HepG2 (cell line): ENCODE measurements around the gene LYSMD2. TPM values are rescaled to one million over a fixed set of nuclear protein-coding genes. Genes with fewer than 3 reads are reported as not detected.

ENCODE experiments used
- AKAP8 ChIP-seq: sonication (generic); formaldehyde crosslinking; IDR thresholded peaks from 2 replicates; pipeline ENCODE4 v1.5.1; 2020; ENCODE audit warnings: mild to moderate bottlenecking, missing genetic modification reagents
- ASH2L ChIP-seq: fragments of 300-600, 200-600 bp; sonication (generic); IDR thresholded peaks from 2 replicates; pipeline ENCODE4 v1.7.0; 2017; ENCODE audit warnings: low read depth, mild to moderate bottlenecking, moderate library complexity, mixed read lengths, low read length; ENCODE audit not compliant: insufficient read length
- CHD2 ChIP-seq: IDR thresholded peaks from 2 replicates; pipeline ENCODE4 v1.6.1; 2011; ENCODE audit warnings: low read depth, low read length, improper control_type of control experiment
- DNMT3B ChIP-seq: conservative IDR thresholded peaks from 2 replicates; pipeline ENCODE4 v1.6.1; 2016; ENCODE audit warnings: missing biosample characterization, control low read depth
- EED ChIP-seq: sonication (generic); formaldehyde crosslinking; IDR thresholded peaks from 2 replicates; pipeline ENCODE4 v1.5.0; 2020; ENCODE audit warnings: mild to moderate bottlenecking, missing genetic modification reagents
- KDM6A ChIP-seq: IDR thresholded peaks from 2 replicates; pipeline ENCODE4 v1.6.1; 2016; ENCODE audit warnings: low read depth
- U2AF2 ChIP-seq: fragments of 200-400 bp; formaldehyde crosslinking; IDR thresholded peaks from 2 replicates; pipeline ENCODE4 v1.6.1; 2017; ENCODE audit warnings: low read depth, mild to moderate bottlenecking, low read length
- ZNF180 ChIP-seq: sonication (generic); formaldehyde crosslinking; IDR thresholded peaks from 2 replicates; pipeline ENCODE4 v1.4.0; 2020; ENCODE audit warnings: low read depth, missing genetic modification reagents, borderline replicate concordance
- ZNF563 ChIP-seq: sonication (generic); formaldehyde crosslinking; IDR thresholded peaks from 2 replicates; pipeline ENCODE4 v1.8.0; 2022; ENCODE audit warnings: mild to moderate bottlenecking, moderate library complexity, missing genetic modification reagents
- ZNF788 ChIP-seq: sonication (generic); formaldehyde crosslinking; IDR thresholded peaks from 2 replicates; pipeline ENCODE4 v1.5.0; 2020; ENCODE audit warnings: mild to moderate bottlenecking, missing genetic modification reagents, borderline replicate concordance
- polyA plus RNA-seq, 8 experiments: library from polyadenylated mRNA; depleted of rRNA in 3 of 8; stranded (reverse) in 7 of 8; unstranded in 1 of 8; fragments of >200 nt; fragmentation: Illumina TruSeq in 4 of 8; extraction: Trizol in 4 of 8; gene quantifications; 2 replicates each; pipeline versions ENCODE4 v1.2.1 to v1.2.3, GENCODE V29; 2011 to 2016; ENCODE audit warnings: low read depth in 4 of 8, missing spikeins in 1 of 8, mixed read lengths in 1 of 8; ENCODE audit not compliant: insufficient read depth in 1 of 8
- total RNA-seq, 5 experiments: library from RNA; depleted of rRNA; stranded (reverse); fragments of >200 nt; fragmentation: Illumina TruSeq; extraction: Trizol; gene quantifications; 2 replicates each; pipeline ENCODE4 v1.2.3, GENCODE V29; 2016; ENCODE audit warnings: low read depth in 1 of 5
- TF ChIP-seq, protein P1 (sequence below): sonication (generic); formaldehyde crosslinking; IDR thresholded peaks from 2 replicates; pipeline ENCODE4 v1.4.0; 2020; ENCODE audit warnings: missing genetic modification reagents
- TF ChIP-seq, protein P2 (sequence below): sonication (generic); formaldehyde crosslinking; IDR thresholded peaks from 2 replicates; pipeline ENCODE4 v1.9.0; 2021; ENCODE audit warnings: missing genetic modification reagents, borderline replicate concordance
- TF ChIP-seq, protein P3 (sequence below): sonication (generic); formaldehyde crosslinking; IDR thresholded peaks from 2 replicates; pipeline ENCODE4 v1.9.0; 2021; ENCODE audit warnings: missing genetic modification reagents, mild to moderate bottlenecking, borderline replicate concordance
- TF ChIP-seq, protein P4 (sequence below): sonication (generic); formaldehyde crosslinking; IDR thresholded peaks from 2 replicates; pipeline ENCODE4 v1.4.0; 2020; ENCODE audit warnings: mild to moderate bottlenecking, low read depth, missing genetic modification reagents
- TF ChIP-seq, protein P5 (sequence below): sonication (generic); formaldehyde crosslinking; IDR thresholded peaks from 2 replicates; pipeline ENCODE4 v1.4.0; 2020; ENCODE audit warnings: missing genetic modification reagents
- TF ChIP-seq, protein P6 (sequence below): sonication (generic); formaldehyde crosslinking; IDR thresholded peaks from 2 replicates; pipeline ENCODE4 v1.4.0; 2020; ENCODE audit warnings: mild to moderate bottlenecking, missing genetic modification reagents
- TF ChIP-seq, protein P7 (sequence below): sonication (generic); formaldehyde crosslinking; IDR thresholded peaks from 2 replicates; pipeline ENCODE4 v1.5.1; 2020; ENCODE audit warnings: mild to moderate bottlenecking, missing genetic modification reagents, moderate library complexity
- TF ChIP-seq, protein P8 (sequence below): sonication (generic); formaldehyde crosslinking; IDR thresholded peaks from 2 replicates; pipeline ENCODE4 v1.5.0; 2020; ENCODE audit warnings: missing genetic modification reagents

The LYSMD2 gene
- total and polyA plus RNA-seq, 2 of the 13 experiments (the other 11 are each of a cell fraction or from before 2014, with no cell fraction given) = 0.05 to 0.27 TPM

DNA sequence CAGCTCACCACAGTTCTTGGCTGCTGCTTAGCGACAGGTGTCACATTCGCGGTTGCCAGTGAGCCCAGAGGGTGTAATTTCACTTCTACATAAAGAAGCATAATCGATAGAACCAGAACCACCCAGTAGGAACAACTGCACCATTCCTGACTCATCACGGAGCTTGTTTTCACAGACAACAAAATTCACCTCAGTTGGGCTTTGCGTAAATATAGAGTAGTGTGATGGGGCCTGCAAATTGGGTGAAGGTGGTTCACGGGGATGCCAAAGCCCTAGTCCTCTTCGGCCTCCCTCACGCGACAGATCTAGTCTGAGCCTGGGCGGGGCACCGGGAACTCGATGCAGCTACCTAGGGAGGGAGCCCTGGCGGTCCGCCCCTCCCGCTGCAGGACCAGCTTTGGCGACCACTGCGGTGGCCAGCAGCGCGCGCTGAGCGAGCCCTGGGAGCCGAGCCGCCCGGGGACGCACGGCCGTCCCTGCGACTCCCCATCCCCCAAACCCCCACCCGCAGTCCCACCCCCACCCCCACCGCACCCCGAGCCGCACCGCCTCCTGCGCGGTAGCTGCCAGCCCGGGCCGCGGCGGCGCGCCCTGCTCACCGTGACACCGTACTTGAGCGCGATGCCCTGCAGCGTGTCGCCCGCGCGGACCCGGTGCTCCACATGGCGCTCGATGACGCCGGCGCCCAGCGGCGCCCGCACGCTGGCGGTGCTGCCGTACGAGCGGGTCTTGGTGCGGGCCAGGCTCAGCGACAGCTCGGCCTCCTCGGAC, 519 bp downstream of the LYSMD2 start (continued):
- TF ChIP-seq, protein P1, sequence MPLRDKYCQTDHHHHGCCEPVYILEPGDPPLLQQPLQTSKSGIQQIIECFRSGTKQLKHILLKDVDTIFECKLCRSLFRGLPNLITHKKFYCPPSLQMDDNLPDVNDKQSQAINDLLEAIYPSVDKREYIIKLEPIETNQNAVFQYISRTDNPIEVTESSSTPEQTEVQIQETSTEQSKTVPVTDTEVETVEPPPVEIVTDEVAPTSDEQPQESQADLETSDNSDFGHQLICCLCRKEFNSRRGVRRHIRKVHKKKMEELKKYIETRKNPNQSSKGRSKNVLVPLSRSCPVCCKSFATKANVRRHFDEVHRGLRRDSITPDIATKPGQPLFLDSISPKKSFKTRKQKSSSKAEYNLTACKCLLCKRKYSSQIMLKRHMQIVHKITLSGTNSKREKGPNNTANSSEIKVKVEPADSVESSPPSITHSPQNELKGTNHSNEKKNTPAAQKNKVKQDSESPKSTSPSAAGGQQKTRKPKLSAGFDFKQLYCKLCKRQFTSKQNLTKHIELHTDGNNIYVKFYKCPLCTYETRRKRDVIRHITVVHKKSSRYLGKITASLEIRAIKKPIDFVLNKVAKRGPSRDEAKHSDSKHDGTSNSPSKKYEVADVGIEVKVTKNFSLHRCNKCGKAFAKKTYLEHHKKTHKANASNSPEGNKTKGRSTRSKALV (CRISPR knock-in tag) = 0 out of 2 replicates have a peak, but pooled peaks have one; percentile 56
- TF ChIP-seq, protein P2, sequence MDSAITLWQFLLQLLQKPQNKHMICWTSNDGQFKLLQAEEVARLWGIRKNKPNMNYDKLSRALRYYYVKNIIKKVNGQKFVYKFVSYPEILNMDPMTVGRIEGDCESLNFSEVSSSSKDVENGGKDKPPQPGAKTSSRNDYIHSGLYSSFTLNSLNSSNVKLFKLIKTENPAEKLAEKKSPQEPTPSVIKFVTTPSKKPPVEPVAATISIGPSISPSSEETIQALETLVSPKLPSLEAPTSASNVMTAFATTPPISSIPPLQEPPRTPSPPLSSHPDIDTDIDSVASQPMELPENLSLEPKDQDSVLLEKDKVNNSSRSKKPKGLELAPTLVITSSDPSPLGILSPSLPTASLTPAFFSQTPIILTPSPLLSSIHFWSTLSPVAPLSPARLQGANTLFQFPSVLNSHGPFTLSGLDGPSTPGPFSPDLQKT (CRISPR knock-in tag) = no peak
- TF ChIP-seq ASH2L = no peak
- TF ChIP-seq EED (CRISPR knock-in tag) = no peak
- TF ChIP-seq, protein P3, sequence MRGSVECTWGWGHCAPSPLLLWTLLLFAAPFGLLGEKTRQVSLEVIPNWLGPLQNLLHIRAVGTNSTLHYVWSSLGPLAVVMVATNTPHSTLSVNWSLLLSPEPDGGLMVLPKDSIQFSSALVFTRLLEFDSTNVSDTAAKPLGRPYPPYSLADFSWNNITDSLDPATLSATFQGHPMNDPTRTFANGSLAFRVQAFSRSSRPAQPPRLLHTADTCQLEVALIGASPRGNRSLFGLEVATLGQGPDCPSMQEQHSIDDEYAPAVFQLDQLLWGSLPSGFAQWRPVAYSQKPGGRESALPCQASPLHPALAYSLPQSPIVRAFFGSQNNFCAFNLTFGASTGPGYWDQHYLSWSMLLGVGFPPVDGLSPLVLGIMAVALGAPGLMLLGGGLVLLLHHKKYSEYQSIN (CRISPR knock-in tag) = no peak
- no peak for TF ChIP-seq KDM6A
- no peak for TF ChIP-seq U2AF2
- TF ChIP-seq, protein P4, sequence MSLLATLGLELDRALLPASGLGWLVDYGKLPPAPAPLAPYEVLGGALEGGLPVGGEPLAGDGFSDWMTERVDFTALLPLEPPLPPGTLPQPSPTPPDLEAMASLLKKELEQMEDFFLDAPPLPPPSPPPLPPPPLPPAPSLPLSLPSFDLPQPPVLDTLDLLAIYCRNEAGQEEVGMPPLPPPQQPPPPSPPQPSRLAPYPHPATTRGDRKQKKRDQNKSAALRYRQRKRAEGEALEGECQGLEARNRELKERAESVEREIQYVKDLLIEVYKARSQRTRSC = no peak
- TF ChIP-seq, protein P5, sequence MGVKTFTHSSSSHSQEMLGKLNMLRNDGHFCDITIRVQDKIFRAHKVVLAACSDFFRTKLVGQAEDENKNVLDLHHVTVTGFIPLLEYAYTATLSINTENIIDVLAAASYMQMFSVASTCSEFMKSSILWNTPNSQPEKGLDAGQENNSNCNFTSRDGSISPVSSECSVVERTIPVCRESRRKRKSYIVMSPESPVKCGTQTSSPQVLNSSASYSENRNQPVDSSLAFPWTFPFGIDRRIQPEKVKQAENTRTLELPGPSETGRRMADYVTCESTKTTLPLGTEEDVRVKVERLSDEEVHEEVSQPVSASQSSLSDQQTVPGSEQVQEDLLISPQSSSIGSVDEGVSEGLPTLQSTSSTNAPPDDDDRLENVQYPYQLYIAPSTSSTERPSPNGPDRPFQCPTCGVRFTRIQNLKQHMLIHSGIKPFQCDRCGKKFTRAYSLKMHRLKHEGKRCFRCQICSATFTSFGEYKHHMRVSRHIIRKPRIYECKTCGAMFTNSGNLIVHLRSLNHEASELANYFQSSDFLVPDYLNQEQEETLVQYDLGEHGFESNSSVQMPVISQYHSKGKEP (CRISPR knock-in tag) = no peak
- TF ChIP-seq, protein P6, sequence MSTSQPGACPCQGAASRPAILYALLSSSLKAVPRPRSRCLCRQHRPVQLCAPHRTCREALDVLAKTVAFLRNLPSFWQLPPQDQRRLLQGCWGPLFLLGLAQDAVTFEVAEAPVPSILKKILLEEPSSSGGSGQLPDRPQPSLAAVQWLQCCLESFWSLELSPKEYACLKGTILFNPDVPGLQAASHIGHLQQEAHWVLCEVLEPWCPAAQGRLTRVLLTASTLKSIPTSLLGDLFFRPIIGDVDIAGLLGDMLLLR (CRISPR knock-in tag) = peak; percentile 68; the same call in 1 of the 2 replicates
- no peak for TF ChIP-seq DNMT3B
- 0 out of 2 replicates have a peak, but pooled peaks have one; percentile 35 for TF ChIP-seq AKAP8
- peak; percentile 69; the same call in 1 of the 2 replicates for TF ChIP-seq ZNF563 (CRISPR knock-in tag)
- TF ChIP-seq, protein P7, sequence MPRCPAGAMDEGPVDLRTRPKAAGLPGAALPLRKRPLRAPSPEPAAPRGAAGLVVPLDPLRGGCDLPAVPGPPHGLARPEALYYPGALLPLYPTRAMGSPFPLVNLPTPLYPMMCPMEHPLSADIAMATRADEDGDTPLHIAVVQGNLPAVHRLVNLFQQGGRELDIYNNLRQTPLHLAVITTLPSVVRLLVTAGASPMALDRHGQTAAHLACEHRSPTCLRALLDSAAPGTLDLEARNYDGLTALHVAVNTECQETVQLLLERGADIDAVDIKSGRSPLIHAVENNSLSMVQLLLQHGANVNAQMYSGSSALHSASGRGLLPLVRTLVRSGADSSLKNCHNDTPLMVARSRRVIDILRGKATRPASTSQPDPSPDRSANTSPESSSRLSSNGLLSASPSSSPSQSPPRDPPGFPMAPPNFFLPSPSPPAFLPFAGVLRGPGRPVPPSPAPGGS (CRISPR knock-in tag) = no peak
- TF ChIP-seq, protein P8, sequence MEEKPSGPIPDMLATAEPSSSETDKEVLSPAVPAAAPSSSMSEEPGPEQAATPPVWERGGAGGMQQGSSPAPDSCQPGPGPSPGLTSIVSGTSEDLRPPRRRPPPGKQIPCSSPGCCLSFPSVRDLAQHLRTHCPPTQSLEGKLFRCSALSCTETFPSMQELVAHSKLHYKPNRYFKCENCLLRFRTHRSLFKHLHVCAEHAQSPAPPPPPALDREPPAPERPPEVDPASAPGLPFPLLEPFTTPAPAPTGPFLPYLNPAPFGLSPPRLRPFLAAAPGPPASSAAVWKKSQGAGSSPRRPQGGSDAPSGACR = no peak
- TF ChIP-seq ZNF788 (CRISPR knock-in tag) = no peak
- TF ChIP-seq ZNF180 (CRISPR knock-in tag) = no peak
- TF ChIP-seq CHD2 = no peak
